GM12865 (cell line): ENCODE data around the gene MDM2.

Source experiments
- DNase-seq: peaks from one replicate; pipeline ENCODE4 v3.0.0; 2010; ENCODE audit warnings: low read depth
- H3K4me3 ChIP-seq: 2 replicates; pipeline ENCODE4 v1.5.1; 2011; ENCODE audit warnings: mild to moderate bottlenecking, low read depth, low read length, control low read depth
- CTCF ChIP-seq: IDR thresholded peaks from 2 replicates; pipeline ENCODE4 v1.5.1; 2011; ENCODE audit warnings: low read length, control low read depth, low read depth, inconsistent platforms; ENCODE audit not compliant: insufficient read depth; ENCODE audit errors: missing control alignments

MDM2 gene

GRCh38 chr12:68887641-68888040, 79.7 kb downstream of the MDM2 start:
- no peak for TF ChIP-seq CTCF
- no peak overlapping the region for H3K4me3 ChIP-seq
- no peak for DNase-seq

- TF ChIP-seq CTCF, result no peak
- no peak overlapping the region for H3K4me3 ChIP-seq
- DNase-seq, result no peak
Measured at GRCh38 chr12:68888243-68888642, 80.3 kb downstream of the MDM2 start.

- no peak for DNase-seq
- H3K4me3 ChIP-seq, result no peak overlapping the region
- TF ChIP-seq CTCF, result no peak
Measured at GRCh38 chr12:68890701-68891113, 82.7 kb downstream of the MDM2 start.

- no peak overlapping the region for H3K4me3 ChIP-seq
- no peak for TF ChIP-seq CTCF
- DNase-seq, result no peak
Measured at GRCh38 chr12:68891141-68891540, 83.2 kb downstream of the MDM2 start.

GRCh38 chr12:68893201-68893600, 85.2 kb downstream of the MDM2 start:
- DNase-seq, result no peak
- no peak for TF ChIP-seq CTCF
- no peak overlapping the region for H3K4me3 ChIP-seq

- no peak overlapping the region for H3K4me3 ChIP-seq
- TF ChIP-seq CTCF, result no peak
- no peak for DNase-seq
Measured at GRCh38 chr12:68893741-68894140, 85.8 kb downstream of the MDM2 start.

GRCh38 chr12:68894276-68894855, 86.4 kb downstream of the MDM2 start:
- TF ChIP-seq CTCF, result no peak
- H3K4me3 ChIP-seq, result no peak overlapping the region
- no peak for DNase-seq
